Stimulated activated CD8-positive, alpha-beta memory T cell treated with anti-CD3 and anti-CD28 coated beads, Interleukin-12 subunit alpha, Interleukin-12 subunit beta, amount 100 ng/mL, for 1 hour (primary cell): ENCODE data around the gene SLC26A3.
"Not testable (repeated sequence)": the region's sequence is repeated elsewhere in the genome, so short reads cannot be mapped to it uniquely, and the experiment has no call there.

ENCODE experiments used
- DNase-seq: peaks from one replicate; pipeline ENCODE4 v3.0.0-alpha.2; 2020; ENCODE audit warnings: low read depth

Gene SLC26A3

GRCh38 chr7:107803009-107803610, at the start of gene SLC26A3:
Gene SLC26A3, minus strand, starts transcription at chr7:107803223. Its CDS starts 8,714 bp downstream, at chr7:107794509.
- DNase-seq: no peak

- DNase-seq: no peak
These were observed 47.6 kb upstream of the SLC26A3 start for GRCh38 chr7:107850643-107851042.

DNA sequence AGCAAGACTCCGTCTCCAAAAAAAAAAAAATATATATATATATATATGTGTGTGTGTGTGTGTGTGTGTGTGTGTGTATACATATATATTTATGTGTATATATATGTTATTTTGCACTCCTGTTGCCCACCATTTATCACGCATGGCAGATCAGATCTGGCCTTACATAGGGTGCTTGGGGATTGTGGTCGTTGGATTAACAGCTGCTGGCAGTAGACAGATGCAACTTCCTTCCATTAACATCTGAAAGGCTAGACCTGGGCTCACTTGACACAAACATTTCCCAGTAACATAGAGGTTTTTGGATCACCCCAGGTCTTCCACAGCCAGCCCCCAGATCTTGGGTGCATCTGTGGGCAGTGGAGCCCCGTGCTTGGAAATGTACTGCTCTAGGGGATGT, 47.2 kb upstream of the SLC26A3 start:
- no peak for DNase-seq

DNA sequence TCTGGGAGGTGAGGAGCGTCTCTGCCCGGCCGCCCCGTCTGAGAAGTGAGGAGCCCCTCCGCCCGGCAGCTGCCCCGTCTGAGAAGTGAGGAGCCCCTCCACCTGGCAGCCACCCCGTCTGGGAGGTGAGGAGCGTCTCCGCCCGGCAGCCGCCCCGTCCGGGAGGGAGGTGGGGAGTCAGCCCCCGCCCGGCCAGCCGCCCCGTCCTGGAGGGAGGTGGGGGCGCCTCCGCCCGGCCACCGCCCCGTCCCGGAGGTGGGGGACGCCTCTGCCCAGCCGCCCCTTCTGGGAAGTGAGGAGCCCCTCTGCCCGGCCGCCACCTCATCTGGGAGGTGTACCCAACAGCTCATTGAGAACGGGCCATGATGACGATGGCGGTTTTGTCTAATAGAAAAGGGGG, 45.2 kb upstream of the SLC26A3 start:
- not testable (repeated sequence) for DNase-seq

GRCh38 chr7:107847836-107848175, 44.8 kb upstream of the SLC26A3 start:
- not testable (repeated sequence) for DNase-seq

GRCh38 chr7:107847168-107847835, 44.3 kb upstream of the SLC26A3 start:
- no peak for DNase-seq

GRCh38 chr7:107846324-107846723, 43.3 kb upstream of the SLC26A3 start:
- no peak for DNase-seq

GRCh38 chr7:107843184-107843583, 40.2 kb upstream of the SLC26A3 start:
- DNase-seq: no peak

DNA sequence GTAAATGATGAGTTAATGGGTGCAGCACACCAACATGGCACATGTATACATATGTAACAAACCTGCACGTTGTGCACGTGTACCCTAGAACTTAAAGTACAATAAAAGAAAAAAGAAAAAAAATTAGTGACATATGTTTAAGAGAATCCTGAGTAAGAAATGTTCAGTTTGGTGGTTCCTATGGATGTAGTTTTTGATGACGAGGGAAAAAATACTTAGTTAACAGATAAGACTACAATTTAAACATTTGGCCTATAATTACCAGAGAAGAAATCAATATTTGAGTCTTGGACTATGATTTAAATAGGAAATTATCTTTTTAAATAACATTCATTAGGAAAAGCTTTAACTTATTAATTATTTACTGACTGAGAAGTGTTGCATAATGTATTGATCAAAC, 39.2 kb upstream of the SLC26A3 start:
- no peak for DNase-seq

- DNase-seq: no peak
These were observed 36.0 kb upstream of the SLC26A3 start for GRCh38 chr7:107838816-107839565.

DNA sequence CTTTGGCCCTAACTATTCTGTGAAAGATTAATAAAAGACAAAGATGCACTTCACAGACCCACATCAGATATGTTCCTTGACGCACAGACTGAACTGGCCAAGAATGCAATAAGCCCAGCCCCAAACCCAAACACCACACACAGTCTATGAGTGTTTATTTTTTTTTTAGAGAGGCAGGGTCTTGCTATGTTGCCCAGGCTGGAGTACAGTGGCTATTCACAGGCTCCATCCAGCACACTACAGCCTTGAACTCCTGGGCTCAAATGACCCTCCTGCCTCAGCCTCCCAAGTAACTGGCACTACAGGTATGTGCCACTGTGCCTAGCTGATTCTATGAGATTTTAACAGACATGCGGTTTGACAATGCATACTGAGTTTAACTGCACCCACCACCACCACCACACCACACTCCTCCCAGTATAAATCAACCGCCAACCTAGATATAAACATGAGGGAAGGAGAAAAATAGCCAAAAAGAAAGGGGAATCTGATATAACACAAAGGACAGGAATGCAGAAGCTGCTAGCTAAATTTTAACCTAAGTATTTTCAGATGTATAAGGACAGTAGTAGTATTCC, 35.1 kb upstream of the SLC26A3 start:
- no peak for DNase-seq

GRCh38 chr7:107837145-107837512, 34.1 kb upstream of the SLC26A3 start:
- DNase-seq: no peak

DNA sequence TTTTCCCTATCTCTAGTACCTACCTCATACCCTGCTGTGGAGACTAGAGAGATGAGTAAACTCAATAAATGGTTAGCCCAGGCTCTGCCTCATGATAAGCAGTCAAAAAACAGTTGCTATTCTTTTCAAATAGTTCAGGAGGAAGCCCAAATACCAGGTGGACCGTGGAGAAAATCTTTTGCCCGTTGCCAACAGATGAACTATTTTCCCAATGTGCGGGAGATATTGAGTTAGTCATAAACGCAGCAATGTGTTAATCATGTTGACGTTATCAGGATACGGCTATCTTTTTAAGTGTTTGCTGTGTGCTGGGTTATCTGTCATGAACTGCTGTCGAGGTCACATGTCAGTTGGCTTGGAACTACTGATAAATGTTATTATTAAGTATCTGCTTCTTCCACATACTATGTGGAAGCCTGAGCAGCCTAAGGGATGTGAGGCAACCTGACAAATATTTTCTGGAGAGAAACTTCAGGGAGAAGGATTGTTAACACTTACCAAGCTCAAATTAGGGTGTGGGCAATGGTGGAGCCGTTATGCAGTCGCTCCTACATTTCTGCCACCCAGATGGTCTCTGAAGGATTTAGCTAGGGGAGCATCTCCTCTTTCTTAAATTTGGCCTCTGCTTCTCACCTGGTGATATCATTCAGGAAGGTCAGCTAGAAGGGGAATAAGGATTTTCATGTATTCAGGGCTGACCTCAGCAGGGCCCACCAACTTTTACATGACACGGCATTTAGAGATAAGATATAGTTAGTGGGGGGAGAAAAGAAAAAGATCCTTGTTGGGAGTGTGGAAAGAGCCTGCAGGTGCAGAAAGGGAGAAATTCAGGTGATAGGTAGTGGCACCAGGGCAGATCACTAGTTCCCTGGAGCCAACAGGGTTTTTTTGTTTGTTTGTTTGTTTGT, 33.5 kb upstream of the SLC26A3 start:
- DNase-seq: no peak

DNA sequence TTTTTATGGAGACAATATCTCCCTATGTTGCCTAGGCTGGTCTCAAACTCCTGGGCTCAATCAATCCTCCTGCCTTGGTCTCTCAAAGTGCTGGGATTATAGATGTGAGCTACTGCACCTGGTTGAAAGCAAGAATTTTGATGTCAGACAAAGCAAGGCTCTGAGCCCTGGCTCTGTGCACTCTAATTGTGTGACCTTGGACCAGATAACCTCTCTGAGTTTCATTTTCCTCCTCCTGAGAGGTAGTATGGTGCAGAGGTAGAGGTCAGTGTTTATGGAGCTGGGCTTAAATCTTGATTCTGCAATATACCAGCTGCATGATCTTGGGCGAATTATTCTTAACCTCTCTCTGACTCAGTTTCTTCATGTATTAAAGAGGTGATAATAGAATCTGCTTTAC, 31.4 kb upstream of the SLC26A3 start:
- DNase-seq: no peak

DNA sequence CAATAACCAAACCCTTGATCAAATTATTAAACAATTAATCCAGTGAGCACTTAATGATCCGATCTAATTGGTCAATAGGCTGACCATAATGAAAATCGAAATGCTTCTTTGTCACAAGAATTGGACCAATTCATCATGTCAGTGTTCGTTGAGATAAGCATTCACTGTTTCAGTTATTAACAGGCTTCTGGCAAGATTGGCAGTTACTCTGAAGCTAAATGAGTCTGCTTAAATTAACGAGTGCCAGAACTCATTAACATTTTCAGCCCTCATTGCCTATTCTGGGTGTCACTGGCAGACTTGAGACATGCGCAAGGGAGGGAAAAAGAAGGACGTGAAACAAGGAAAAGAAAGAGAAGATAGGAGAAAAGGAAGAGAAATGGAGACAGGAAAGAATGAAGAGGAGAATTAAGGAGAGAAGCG, 30.7 kb upstream of the SLC26A3 start:
- DNase-seq: no peak

- DNase-seq: no peak
These were observed 27.4 kb upstream of the SLC26A3 start for GRCh38 chr7:107830420-107830819.

DNA sequence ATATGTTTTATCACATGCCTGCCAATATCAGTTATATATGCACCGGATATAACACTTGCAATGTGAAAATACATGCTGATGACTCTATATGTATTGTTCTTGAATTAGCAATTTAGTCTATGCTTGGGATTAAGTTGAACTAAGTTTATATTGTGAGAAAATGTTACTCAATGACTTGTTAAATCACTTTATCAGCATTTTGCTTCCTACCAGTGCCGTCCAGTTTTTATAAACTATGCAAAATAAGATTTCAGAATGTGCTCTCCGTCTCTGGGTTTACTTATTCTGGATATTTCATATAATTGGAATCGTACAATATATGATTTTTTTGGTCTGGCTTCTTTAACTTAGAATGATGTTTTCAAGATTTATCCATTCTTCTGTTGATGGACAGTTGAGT, 25.5 kb upstream of the SLC26A3 start:
- DNase-seq: no peak

- no peak for DNase-seq
These were observed 24.5 kb upstream of the SLC26A3 start for GRCh38 chr7:107827501-107827900.

DNA sequence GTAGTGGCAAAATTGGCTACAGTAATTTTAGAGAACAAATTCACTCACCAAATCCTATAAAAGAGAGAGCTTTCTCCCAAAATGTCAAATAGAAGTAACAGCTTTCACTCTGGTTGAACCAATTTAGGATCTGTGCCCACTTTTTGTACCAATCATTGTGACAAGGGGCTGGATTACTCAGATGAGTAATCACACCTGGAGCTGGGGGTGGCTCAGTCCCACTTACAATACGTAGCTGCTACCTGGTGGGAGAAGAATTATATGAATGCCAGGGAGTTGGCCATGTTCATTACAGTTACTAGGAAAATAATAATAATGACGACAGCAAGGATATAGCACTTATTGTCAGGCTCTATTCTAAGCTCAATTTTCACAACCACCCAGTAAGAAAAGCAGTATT, 23.4 kb upstream of the SLC26A3 start:
- DNase-seq: no peak

DNA sequence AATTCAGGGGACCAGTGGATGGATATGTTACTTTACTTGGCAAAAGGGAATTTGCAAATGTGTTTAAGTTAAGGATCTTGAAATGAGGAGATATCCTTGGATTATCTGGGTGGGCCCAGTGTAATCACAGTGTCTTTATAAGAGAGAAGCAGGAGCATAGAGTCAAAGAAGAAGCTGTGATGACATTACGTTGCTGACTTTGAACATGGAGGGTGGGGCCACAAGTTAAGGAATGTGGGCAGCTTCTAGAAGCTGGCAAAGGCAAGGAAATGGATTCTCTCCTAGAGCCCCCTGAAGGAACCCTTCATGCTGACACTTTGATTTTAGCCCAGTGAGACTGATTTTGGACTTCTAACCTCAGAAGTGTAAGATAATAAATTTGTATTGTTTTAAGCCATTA, 21.8 kb upstream of the SLC26A3 start:
- no peak for DNase-seq

- no peak for DNase-seq
These were observed 15.6 kb upstream of the SLC26A3 start for GRCh38 chr7:107818622-107819021.

GRCh38 chr7:107816011-107816566, 13.1 kb upstream of the SLC26A3 start:
- no peak for DNase-seq
